ENCODE data around the gene TNNI2. TPM values are rescaled to one million over a fixed set of nuclear protein-coding genes. Genes with fewer than 3 reads are reported as not detected.

The TNNI2 gene
- polyA plus RNA-seq, 1 donor from 2014 or later = not detected

DNA sequence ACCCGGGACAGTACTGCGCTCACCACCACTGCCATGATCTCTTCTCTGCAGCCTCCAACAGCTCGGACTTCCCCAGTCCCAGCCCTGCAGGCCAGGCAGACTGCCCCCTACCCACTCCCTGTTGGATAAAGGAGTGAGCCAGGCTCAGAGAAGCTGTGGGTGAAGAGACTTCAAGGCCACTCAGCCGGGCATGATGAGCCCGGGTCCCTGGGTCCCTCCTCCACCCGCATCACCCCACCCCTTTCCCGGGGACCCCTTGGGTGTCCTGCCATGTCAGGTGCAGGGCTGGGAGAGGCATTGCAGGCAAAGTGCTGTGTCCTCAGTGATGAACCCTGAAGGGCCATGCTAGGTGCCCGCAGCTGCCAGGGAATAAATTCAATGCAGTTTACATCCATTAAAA lies 28.6 kb downstream of the TNNI2 start:
- Histone ChIP-seq H3K9ac (ENCODE audit: low read length) (no peak overlapping the region), H3K27me3 (ENCODE audit: insufficient read depth, low read depth, low read length) (no peaks in the 10 kb centered on the region)
- no peak for TF ChIP-seq TAF1 (IDR thresholded peaks at IDR 0.05; ENCODE audit: low read depth)
- TF ChIP-seq, protein P1, sequence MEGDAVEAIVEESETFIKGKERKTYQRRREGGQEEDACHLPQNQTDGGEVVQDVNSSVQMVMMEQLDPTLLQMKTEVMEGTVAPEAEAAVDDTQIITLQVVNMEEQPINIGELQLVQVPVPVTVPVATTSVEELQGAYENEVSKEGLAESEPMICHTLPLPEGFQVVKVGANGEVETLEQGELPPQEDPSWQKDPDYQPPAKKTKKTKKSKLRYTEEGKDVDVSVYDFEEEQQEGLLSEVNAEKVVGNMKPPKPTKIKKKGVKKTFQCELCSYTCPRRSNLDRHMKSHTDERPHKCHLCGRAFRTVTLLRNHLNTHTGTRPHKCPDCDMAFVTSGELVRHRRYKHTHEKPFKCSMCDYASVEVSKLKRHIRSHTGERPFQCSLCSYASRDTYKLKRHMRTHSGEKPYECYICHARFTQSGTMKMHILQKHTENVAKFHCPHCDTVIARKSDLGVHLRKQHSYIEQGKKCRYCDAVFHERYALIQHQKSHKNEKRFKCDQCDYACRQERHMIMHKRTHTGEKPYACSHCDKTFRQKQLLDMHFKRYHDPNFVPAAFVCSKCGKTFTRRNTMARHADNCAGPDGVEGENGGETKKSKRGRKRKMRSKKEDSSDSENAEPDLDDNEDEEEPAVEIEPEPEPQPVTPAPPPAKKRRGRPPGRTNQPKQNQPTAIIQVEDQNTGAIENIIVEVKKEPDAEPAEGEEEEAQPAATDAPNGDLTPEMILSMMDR (IDR thresholded peaks at IDR 0.05; ENCODE audit: poor library complexity, severe bottlenecking) = no peak
- TF ChIP-seq POLR2AphosphoS5 (IDR thresholded peaks at IDR 0.05) = no peak
- no peak for TF ChIP-seq EZH2 (IDR thresholded peaks at IDR 0.05; ENCODE audit: borderline replicate concordance, insufficient read depth, low read length, poor library complexity, severe bottlenecking)
- no peak for TF ChIP-seq MXI1 (conservative IDR thresholded peaks at IDR 0.05; ENCODE audit: poor library complexity, severe bottlenecking)
- TF ChIP-seq RAD21 (conservative IDR thresholded peaks at IDR 0.05) = no peak
- no peak for TF ChIP-seq SMC3 (conservative IDR thresholded peaks at IDR 0.05; ENCODE audit: poor library complexity)
- TF ChIP-seq, protein P2, sequence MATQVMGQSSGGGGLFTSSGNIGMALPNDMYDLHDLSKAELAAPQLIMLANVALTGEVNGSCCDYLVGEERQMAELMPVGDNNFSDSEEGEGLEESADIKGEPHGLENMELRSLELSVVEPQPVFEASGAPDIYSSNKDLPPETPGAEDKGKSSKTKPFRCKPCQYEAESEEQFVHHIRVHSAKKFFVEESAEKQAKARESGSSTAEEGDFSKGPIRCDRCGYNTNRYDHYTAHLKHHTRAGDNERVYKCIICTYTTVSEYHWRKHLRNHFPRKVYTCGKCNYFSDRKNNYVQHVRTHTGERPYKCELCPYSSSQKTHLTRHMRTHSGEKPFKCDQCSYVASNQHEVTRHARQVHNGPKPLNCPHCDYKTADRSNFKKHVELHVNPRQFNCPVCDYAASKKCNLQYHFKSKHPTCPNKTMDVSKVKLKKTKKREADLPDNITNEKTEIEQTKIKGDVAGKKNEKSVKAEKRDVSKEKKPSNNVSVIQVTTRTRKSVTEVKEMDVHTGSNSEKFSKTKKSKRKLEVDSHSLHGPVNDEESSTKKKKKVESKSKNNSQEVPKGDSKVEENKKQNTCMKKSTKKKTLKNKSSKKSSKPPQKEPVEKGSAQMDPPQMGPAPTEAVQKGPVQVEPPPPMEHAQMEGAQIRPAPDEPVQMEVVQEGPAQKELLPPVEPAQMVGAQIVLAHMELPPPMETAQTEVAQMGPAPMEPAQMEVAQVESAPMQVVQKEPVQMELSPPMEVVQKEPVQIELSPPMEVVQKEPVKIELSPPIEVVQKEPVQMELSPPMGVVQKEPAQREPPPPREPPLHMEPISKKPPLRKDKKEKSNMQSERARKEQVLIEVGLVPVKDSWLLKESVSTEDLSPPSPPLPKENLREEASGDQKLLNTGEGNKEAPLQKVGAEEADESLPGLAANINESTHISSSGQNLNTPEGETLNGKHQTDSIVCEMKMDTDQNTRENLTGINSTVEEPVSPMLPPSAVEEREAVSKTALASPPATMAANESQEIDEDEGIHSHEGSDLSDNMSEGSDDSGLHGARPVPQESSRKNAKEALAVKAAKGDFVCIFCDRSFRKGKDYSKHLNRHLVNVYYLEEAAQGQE (IDR thresholded peaks at IDR 0.05; ENCODE audit: borderline replicate concordance) = no peak
- TF ChIP-seq EP300 (conservative IDR thresholded peaks at IDR 0.05; ENCODE audit: poor library complexity, severe bottlenecking) = no peak

DNA sequence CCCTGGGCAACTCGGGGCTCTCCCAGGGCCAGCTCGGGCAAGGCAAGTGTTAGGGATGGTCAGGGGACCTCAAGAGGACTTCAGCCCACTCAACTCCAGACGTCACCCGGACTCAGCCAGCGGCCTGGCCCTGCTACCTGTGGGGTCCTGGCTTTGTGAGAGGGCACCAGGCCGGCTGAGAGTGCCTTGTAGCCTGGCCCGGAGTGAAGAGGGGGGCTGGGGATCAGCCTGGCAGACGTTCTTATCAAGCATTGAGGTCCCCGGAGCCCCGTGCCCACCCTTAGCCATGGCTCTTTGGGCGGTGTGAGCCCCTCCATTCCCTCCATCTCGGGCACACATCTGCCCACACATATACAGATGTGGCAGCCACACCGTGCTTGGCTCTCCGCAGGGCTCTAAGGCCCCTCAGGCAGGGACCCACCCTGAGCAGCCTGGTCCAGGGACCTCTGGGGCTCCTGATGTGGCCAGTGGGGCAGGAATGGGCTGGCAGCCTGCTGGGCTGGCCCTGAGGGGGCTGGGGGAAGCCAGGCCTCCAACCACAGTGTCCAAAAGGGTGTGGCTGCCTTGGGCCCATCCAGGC lies 29.4 kb downstream of the TNNI2 start:
- Histone ChIP-seq H3K27me3 (ENCODE audit: insufficient read depth, low read depth, low read length) (no peaks in the 10 kb centered on the region), H3K9ac (ENCODE audit: low read length) (no peak overlapping the region), H3K4me2 (ENCODE audit: low read length) (no peak overlapping the region), H3K36me3 (ENCODE audit: insufficient read depth, low read length) (no peaks in the 10 kb centered on the region), H3F3A (ENCODE audit: insufficient read depth, low read length, poor library complexity, severe bottlenecking) (no peaks in the 10 kb centered on the region), H3K79me2 (replicated peaks; ENCODE audit: insufficient read depth, low read length) (no peaks in the 10 kb centered on the region), H3K9me2 (ENCODE audit: insufficient read depth, low read length) (no peaks in the 10 kb centered on the region), H3K27ac (ENCODE audit: low read length) (no peak overlapping the region), H3K9me3 (ENCODE audit: low read length) (no peaks in the 10 kb centered on the region), H3K4me3 (ENCODE audit: low read length) (no peak overlapping the region), H2AFZ (ENCODE audit: low read depth, low read length) (no peak overlapping the region), H4K20me1 (ENCODE audit: insufficient read depth) (no peaks in the 10 kb centered on the region)
- TF ChIP-seq, protein P1 (IDR thresholded peaks at IDR 0.05; ENCODE audit: poor library complexity, severe bottlenecking) = no peak
- TF ChIP-seq RAD21 (conservative IDR thresholded peaks at IDR 0.05) (no peak), TAF1 (IDR thresholded peaks at IDR 0.05; ENCODE audit: low read depth) (no peak), MXI1 (conservative IDR thresholded peaks at IDR 0.05; ENCODE audit: poor library complexity, severe bottlenecking) (no peak), EZH2 (IDR thresholded peaks at IDR 0.05; ENCODE audit: borderline replicate concordance, insufficient read depth, low read length, poor library complexity, severe bottlenecking) (no peak), SMC3 (conservative IDR thresholded peaks at IDR 0.05; ENCODE audit: poor library complexity) (no peak), POLR2AphosphoS5 (IDR thresholded peaks at IDR 0.05) (no peak), EP300 (conservative IDR thresholded peaks at IDR 0.05; ENCODE audit: poor library complexity, severe bottlenecking) (no peak)
- TF ChIP-seq, protein P2 (IDR thresholded peaks at IDR 0.05; ENCODE audit: borderline replicate concordance) = no peak

More for the DNA sequence above, 28.6 kb downstream of the TNNI2 start:
- no peaks in the 10 kb centered on the region for H3F3A ChIP-seq (ENCODE audit: insufficient read depth, low read length, poor library complexity, severe bottlenecking)
- no peak overlapping the region for H2AFZ ChIP-seq (ENCODE audit: low read depth, low read length)
- H3K9me2 ChIP-seq (ENCODE audit: insufficient read depth, low read length) = no peaks in the 10 kb centered on the region
- H3K9me3 ChIP-seq (ENCODE audit: low read length) = no peaks in the 10 kb centered on the region
- H4K20me1 ChIP-seq (ENCODE audit: insufficient read depth) = no peaks in the 10 kb centered on the region
- H3K36me3 ChIP-seq (ENCODE audit: insufficient read depth, low read length) = no peaks in the 10 kb centered on the region
- H3K27ac ChIP-seq (ENCODE audit: low read length) = no peak overlapping the region
- no peak overlapping the region for H3K4me2 ChIP-seq (ENCODE audit: low read length)
- H3K4me3 ChIP-seq (ENCODE audit: low read length) = no peak overlapping the region
- no peaks in the 10 kb centered on the region for H3K79me2 ChIP-seq (replicated peaks; ENCODE audit: insufficient read depth, low read length)
